Activated CD8-positive, alpha-beta memory T cell treated with anti-CD3 and anti-CD28 coated beads, Interleukin-2, amount 50 U/mL, for 24 hours (primary cell): ENCODE results near the gene BMPR1B.

ENCODE experiments used
- DNase-seq: peaks from one replicate; pipeline ENCODE4 v3.0.0-alpha.2; 2020; ENCODE audit errors: extremely low read depth

Gene BMPR1B

DNA sequence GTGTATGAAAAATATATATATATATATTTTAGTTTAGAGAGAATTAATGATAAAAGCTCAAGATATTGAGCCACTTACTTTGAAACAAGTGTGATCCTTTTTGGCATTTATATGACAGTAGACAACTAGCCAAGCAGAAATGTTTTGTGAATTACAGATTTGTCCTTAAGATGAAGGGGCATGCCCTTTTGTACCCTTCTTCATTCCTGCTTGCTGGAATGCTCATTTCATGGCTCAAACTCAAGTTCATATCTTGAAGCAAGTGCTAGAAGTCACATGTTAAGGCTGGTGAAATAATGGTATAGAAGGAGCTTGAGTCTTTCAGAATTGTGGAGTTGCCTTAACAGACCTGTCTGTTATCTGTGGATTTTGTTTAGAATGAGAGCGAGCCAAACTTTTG lies 203.0 kb downstream of the BMPR1B start:
- no peak for DNase-seq

GRCh38 chr4:94961420-94961819 lies 203.7 kb downstream of the BMPR1B start:
- no peak for DNase-seq

GRCh38 chr4:94962484-94962883 lies 204.7 kb downstream of the BMPR1B start:
- no peak for DNase-seq

DNA sequence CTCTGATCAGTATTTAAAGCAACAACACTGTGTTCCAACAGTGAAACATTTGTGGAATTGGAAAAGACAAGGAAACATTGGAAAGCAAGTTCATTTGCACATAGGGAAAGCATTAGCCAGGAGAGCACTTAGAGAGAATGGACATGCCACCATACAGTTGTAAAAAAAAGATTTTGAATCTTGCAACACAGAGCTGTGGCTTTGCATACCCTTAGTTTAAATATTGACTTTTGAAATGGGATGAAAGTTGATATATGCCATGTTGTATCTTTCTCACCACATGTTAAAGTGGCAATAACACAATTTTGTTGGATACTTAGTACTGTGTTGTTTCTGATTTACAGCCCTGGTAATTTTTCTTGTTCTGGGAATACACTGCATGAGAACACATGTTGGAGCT lies 208.1 kb downstream of the BMPR1B start:
- no peak for DNase-seq

DNA sequence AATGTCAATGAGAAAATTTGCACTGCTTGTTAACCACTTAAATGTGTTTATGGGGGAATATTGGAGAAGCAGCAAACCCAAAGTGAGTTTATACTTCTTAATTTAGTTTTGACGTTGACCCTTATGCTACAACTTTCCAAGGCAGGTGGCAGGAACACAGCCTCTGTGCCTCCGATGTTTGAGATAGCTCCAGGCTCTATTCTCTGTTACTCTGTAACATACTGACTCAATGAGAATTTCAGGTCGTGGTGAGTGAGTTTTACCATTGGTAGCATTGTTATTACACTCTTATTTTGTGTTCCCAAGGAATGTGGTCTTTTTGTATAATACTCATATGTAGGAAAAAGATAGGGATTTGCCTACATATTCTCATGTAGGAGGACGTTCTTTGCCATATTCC lies 210.7 kb downstream of the BMPR1B start:
- no peak for DNase-seq

GRCh38 chr4:94970650-94971049 lies 212.9 kb downstream of the BMPR1B start:
- DNase-seq = no peak

DNA sequence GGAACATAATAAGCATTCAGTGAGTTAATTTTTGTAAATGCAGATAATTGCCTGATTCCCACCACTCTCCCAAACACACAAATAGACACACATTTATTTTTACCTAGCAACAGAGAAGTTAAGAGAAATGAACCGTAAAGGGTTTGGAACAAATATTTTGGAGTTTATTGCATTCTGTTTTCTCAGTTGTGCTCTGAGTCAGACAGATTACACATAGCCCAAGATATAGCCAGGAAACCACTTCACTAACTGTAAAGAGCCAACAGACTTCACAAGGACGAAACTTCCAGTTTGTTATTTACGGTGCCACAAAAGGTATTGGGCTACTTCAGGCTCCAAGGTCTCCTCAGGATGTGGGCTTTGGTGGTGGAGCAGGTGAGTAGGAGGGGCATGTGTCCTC lies 217.0 kb downstream of the BMPR1B start:
- DNase-seq = no peak

DNA sequence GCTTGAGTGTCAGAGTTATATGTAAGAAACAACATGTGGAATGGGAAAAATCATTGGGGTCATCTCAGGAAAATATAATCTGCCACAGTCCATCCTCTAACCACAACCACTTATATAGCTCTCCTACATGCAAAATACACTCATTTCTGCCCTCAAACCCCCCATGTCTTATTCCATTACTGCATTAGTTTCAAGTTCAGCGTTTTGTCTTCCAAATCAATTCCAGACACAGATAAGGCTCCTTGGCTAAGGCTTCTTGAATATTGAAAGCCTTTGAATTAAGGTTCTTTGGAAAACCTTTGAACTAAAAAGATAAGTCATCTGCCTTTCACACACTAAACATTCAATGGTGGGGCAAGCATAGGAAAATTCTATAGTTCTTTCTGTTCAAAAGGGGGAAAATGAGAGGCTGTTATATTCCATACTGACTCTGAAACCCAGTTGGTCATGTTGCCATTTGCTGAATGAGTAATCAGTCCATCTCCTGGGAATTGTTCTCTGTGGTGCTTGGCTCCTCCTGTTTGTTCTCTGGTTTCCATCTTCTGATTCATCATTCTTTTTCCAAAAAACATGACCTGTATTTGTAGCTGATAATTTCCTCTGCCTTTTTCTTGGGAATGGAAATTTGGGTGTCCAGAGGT lies 218.7 kb downstream of the BMPR1B start:
- DNase-seq = no peak

GRCh38 chr4:94978904-94979303 lies 221.1 kb downstream of the BMPR1B start:
- DNase-seq = no peak

- no peak for DNase-seq
Observed at GRCh38 chr4:94979621-94980020, 221.9 kb downstream of the BMPR1B start.

GRCh38 chr4:94995684-94996394 lies 238.1 kb downstream of the BMPR1B start:
- DNase-seq = no peak

- no peak for DNase-seq
Observed at GRCh38 chr4:95000076-95000648, 242.4 kb downstream of the BMPR1B start.

GRCh38 chr4:95004912-95005311 lies 247.2 kb downstream of the BMPR1B start:
- DNase-seq = no peak

DNA sequence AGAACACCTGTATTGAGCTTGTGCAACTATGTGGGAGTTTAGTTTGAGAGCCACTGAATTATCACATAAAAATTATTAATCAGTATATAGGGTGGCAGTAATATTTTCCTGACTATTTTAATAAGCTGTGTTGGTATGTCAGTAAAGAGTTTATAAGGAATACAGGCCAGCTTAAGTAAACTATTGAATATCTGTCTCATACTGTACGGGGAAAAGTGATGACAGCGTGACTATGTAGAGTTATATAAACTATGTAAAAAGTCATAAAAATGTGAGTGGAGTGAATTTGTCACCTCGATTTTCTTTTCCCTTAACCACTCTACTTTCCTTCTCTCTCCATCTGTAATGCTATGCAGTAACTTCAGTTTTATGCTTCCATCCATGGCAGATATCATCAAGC lies 250.2 kb downstream of the BMPR1B start:
- no peak for DNase-seq

DNA sequence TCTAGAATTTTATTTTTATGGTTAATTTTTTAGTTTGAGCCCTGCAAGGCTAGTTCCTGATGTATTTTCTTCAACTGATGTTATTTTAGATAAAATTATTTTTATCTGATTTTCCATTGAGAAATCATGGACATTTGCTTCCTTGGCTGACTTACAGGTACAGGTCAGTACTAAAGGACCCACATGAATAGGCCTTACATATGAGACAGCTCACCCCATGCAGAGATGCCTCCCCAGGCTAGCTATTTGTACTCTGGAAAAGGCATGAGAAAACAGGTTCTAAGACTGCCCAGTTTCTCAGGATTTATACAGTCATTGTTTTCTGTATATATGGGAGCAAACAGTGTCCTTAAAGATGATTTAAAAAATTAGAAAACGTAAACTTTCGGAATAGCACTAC lies 255.5 kb downstream of the BMPR1B start:
- no peak for DNase-seq

GRCh38 chr4:95014068-95014467 lies 256.3 kb downstream of the BMPR1B start:
- no peak for DNase-seq

- no peak for DNase-seq
Observed at GRCh38 chr4:95017305-95018064, 259.7 kb downstream of the BMPR1B start.

DNA sequence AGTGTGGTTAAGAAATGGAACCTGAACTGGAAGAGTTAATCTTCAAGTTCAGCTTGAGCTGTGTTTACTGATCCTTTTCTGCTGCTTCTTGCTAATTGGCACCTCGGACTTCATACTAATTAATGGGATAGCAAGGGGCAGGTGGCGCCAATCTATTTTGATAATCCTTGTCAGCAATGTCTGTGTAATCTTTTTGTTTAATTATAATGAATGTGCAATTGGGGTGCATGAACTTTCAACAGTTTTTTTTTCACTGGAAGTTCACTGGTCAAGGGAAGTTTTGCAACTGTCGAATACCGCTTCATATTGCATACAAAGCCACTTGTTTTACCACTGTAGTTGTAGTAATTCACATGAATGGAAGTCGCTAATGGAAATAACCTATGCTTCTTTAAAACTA lies 261.0 kb downstream of the BMPR1B start:
- DNase-seq = no peak

DNA sequence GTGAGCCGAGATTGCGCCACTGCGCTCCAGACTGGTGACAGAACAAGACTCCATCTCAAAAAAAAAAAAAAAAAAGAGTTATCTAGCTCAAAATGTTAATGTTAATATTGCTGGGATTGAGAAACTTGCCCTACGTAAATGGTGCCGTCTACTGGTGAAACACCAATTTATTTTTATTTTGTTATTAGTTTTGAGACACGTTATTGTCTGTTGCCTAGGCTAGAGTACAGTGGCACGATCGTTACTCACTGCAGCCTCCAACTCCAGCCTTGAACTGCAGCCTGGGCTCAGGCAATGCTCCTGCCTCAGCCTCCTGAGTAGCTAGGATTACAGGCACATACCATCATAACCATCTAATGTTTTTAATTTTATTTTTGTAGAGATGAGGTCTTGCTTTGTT lies 262.8 kb downstream of the BMPR1B start:
- no peak for DNase-seq

DNA sequence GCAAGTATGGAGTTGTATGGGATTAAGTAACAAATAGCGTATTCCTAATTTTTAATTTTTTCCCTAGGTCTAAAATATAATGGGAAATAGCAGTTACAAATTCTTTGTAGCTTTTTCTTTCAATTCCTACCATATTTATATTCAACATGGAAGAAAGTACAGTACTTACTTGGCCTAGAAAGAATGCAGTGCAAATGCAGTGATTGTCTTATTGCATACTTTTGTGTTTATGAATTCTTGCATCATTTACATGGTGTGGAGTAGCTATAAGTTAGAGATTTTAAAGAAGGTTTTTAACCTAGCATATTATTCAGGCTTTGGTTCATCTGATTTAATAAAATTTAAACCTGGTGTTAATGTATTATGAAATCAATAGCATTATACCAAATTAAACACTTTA lies 263.3 kb downstream of the BMPR1B start:
- DNase-seq = no peak

DNA sequence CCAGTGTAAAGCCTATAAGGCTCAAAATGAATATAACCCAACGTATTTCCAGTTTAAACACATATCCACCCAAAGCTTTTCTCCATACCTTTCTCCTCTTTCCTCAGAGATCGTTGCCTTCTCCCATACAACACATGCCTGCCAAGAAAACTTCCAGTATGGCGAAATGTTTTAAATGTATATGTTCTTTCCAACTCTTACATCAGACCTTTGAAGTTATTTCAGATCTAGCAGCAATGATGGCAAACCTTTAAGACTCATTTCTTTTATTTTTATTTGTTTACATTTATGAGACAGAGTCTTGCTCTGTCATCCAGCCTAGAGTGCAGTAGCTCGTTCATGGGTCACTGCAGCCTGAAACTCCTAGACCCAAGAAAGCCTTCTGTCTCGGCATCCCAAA lies 265.4 kb downstream of the BMPR1B start:
- no peak for DNase-seq

GRCh38 chr4:95027905-95028618 lies 270.3 kb downstream of the BMPR1B start:
- no peak for DNase-seq
